Testis (tissue), 2 donors: ENCODE data around the gene ACLY.

Experiments
- CTCF ChIP-seq, 3 experiments: fragments of 450-650 bp in 2 of 3; fragments of 200-600 bp in 1 of 3; sonication (generic) in 1 of 3; IDR thresholded peaks; one replicate each; pipeline ENCODE4 v1.5.1; 2016 to 2019; ENCODE audit warnings: antibody characterized with exemption in 3 of 3, mild to moderate bottlenecking in 2 of 3, moderate library complexity in 1 of 3
- POLR2A ChIP-seq: fragments of 450-650 bp; IDR thresholded peaks from one replicate; pipeline ENCODE4 v1.6.1; 2017; ENCODE audit warnings: antibody characterized with exemption, mild to moderate bottlenecking, moderate library complexity

- no peak for TF ChIP-seq CTCF (IDR thresholded peaks at IDR 0.05)
- TF ChIP-seq POLR2A: no peak
Measured at GRCh38 chr17:41943492-41943891, 24.7 kb upstream of the ACLY start.
